ENCODE data around the gene KDM1B. TPM values are rescaled to one million over a fixed set of nuclear protein-coding genes. Genes with fewer than 3 reads are reported as not detected.

Gene KDM1B
- polyA plus RNA-seq, 1 of the 3 experiments (the other 2 are of a cell fraction), result 9.4 TPM

- H3K4me2 ChIP-seq, result no peak overlapping the region
- POLR2A ChIA-PET, result no interaction called here
- peaks cover 2 to 7% of the 10 kb centered on the region in 2 experiments for H3K36me3 ChIP-seq (replicated peaks in 1 of 2; ENCODE audit: control insufficient read depth in 1 of 2, insufficient read depth in 2 of 2, low read length in 1 of 2)
- H3K27me3 ChIP-seq (ENCODE audit: insufficient read depth), result no peaks in the 10 kb centered on the region
- DNase-seq, result no peak
- no peaks in the 10 kb centered on the region for H4K20me1 ChIP-seq (ENCODE audit: insufficient read depth)
- no peaks in the 10 kb centered on the region for H3K4me1 ChIP-seq (ENCODE audit: control insufficient read depth in 1 of 2, insufficient read depth in 2 of 2, low read depth in 1 of 2, low read length in 1 of 2)
- no peaks in the 10 kb centered on the region for H3K9me3 ChIP-seq
- H3K79me2 ChIP-seq (ENCODE audit: insufficient read depth), result no peaks in the 10 kb centered on the region
- H3F3A ChIP-seq (replicated peaks; ENCODE audit: insufficient read depth), result peaks cover 3% of the 10 kb centered on the region
- CTCF ChIA-PET, result no interaction called here
- no peak overlapping the region for H3K9ac ChIP-seq
- H3K9me2 ChIP-seq, result no peaks in the 10 kb centered on the region
- no peak overlapping the region for H3K4me3 ChIP-seq (ENCODE audit: low read depth in 2 of 2, low read length in 1 of 2)
- no peak overlapping the region; a peak in 1 of 4 replicates for H3K27ac ChIP-seq (ENCODE audit: low read depth in 2 of 2, low read length in 1 of 2)
- TF ChIP-seq YY1 (IDR thresholded peaks at IDR 0.05; ENCODE audit: low read depth), result no peak
- no peak for TF ChIP-seq MAX (IDR thresholded peaks at IDR 0.05; ENCODE audit: low read depth)
- TF ChIP-seq EZH2phosphoT487 (IDR thresholded peaks at IDR 0.05; ENCODE audit: borderline replicate concordance, low read depth), result no peak
- TF ChIP-seq ELF1 (IDR thresholded peaks at IDR 0.05), result no peak
- TF ChIP-seq POLR2AphosphoS5 (IDR thresholded peaks at IDR 0.05; ENCODE audit: low read depth, low read length), result no peak
- TF ChIP-seq FOSL2 (IDR thresholded peaks at IDR 0.05; ENCODE audit: borderline replicate concordance, low read depth), result no peak
- no peak for TF ChIP-seq PBX3 (IDR thresholded peaks at IDR 0.05)
- no peak for TF ChIP-seq GATA2 (CRISPR knock-in tag; IDR thresholded peaks at IDR 0.05)
- TF ChIP-seq FOXM1 (IDR thresholded peaks at IDR 0.05; ENCODE audit: low read depth), result no peak
- TF ChIP-seq CHD2 (IDR thresholded peaks at IDR 0.05; ENCODE audit: low read length, partially characterized antibody), result no peak
- no peak for TF ChIP-seq TCF12 (IDR thresholded peaks at IDR 0.05)
- no peak for TF ChIP-seq MEF2A (IDR thresholded peaks at IDR 0.05; ENCODE audit: borderline replicate concordance, low read depth)
- no peak for TF ChIP-seq RCOR1 (IDR thresholded peaks at IDR 0.05; ENCODE audit: low read length)
- no peak for TF ChIP-seq ZBTB33 (IDR thresholded peaks at IDR 0.05; ENCODE audit: borderline replicate concordance, low read depth)
- TF ChIP-seq SIN3A (IDR thresholded peaks at IDR 0.05; ENCODE audit: borderline replicate concordance, low read depth, low read length), result no peak
- TF ChIP-seq NFIC (IDR thresholded peaks at IDR 0.05; ENCODE audit: borderline replicate concordance), result no peak
- TF ChIP-seq TAF1 (IDR thresholded peaks at IDR 0.05; ENCODE audit: borderline replicate concordance, low read depth, low read length), result no peak
- TF ChIP-seq USF2 (IDR thresholded peaks at IDR 0.05; ENCODE audit: borderline replicate concordance, low read depth, low read length), result no peak
- TF ChIP-seq RAD21 (IDR thresholded peaks at IDR 0.05; ENCODE audit: low read length), result no peak
- TF ChIP-seq RXRA (IDR thresholded peaks at IDR 0.05; ENCODE audit: borderline replicate concordance, low read depth), result no peak
- WGBS (ENCODE audit: low lambda C conversion rate), result 72% methylated on average over 7 of the region's 7 CpGs
- H2AFZ ChIP-seq (ENCODE audit: low read depth), result no peak overlapping the region
Observed at GRCh38 chr6:18215436-18215835, 60.2 kb downstream of the KDM1B start.

All from SK-N-SH (cell line).